HCT116 (cell line): ENCODE data around the gene MEIOSIN. TPM values are rescaled to one million over a fixed set of nuclear protein-coding genes. Genes with fewer than 3 reads are reported as not detected.

Experiments
- ATAC-seq: fragments of 200-7000 bp; cut with Tn5 transposase; 2 replicates; pipeline ENCODE4 v1.9.1; 2020; ENCODE audit warnings: mild to moderate bottlenecking, moderate library complexity
- BruUV-seq: library from RNA; stranded (reverse); fragments of 400-500 nt; replicated peaks from 2 replicates; lab custom pipeline; 2021; lab: Mats Ljungman, UMichigan
- CTCF ChIA-PET: fragments of 300-600 bp; sonication (Branson Sonifier 250); formaldehyde crosslinking; loops from one replicate; lab custom pipeline; 2021; ENCODE audit warnings: antibody characterized with exemption; lab: Charles Lee
- POLR2A ChIA-PET: fragments of 300-600, 350-600 bp; sonication (Branson Sonifier 250); formaldehyde crosslinking; loops from one replicate; lab custom pipeline; 2021; ENCODE audit warnings: antibody characterized with exemption; lab: Charles Lee
- RAD21 ChIA-PET, 2 experiments: fragments of 300-600 bp; sonication (Branson Sonifier 250); formaldehyde crosslinking; loops; one replicate each; lab custom pipeline; 2023; ENCODE audit warnings: low total read pairs in 2 of 2; ENCODE audit not compliant: uncharacterized antibody in 2 of 2, unreplicated experiment in 2 of 2, low non-redundant PET in 1 of 2; lab: Charles Lee
- DNase-seq: peaks from one replicate; pipeline ENCODE4 v3.0.0-alpha.2; 2010; ENCODE audit warnings: low read depth, low spot score
- H2AFZ ChIP-seq: fragments of 200-600 bp; shearing (Covaris generic), sonication (generic); 2 replicates; pipeline ENCODE4 v1.6.1; 2017; ENCODE audit warnings: low read depth, mixed run types, mixed read lengths, antibody characterized with exemption, low read length; ENCODE audit not compliant: poor library complexity, severe bottlenecking
- H3K27ac ChIP-seq: 2 replicates; pipeline ENCODE4 v1.5.1; 2012; ENCODE audit warnings: low read depth, low read length
- H3K27me3 ChIP-seq: fragments of 200-600 bp; sonication (generic); 2 replicates; pipeline ENCODE4 v1.6.1; 2016; ENCODE audit warnings: mixed run types, low read length, mixed read lengths; ENCODE audit not compliant: insufficient read depth
- H3K36me3 ChIP-seq, 2 experiments: fragments of 200-500 bp in 1 of 2; fragments of 200-600 bp in 1 of 2; sonication (Bioruptor generic) in 1 of 2; sonication (generic) in 1 of 2; 2 replicates each; pipeline versions ENCODE4 v1.5.1 to v1.6.1; 2014 to 2016; ENCODE audit warnings: low read length in 2 of 2, inconsistent platforms in 1 of 2, mixed read lengths in 1 of 2, mixed run types in 1 of 2; ENCODE audit not compliant: insufficient read depth in 2 of 2, control insufficient read depth in 1 of 2
- H3K4me1 ChIP-seq, 2 experiments: fragments of 200-600 bp in 1 of 2; sonication (generic) in 1 of 2; 2 replicates each; pipeline versions ENCODE4 v1.5.1 to v1.6.1; 2012 to 2017; ENCODE audit warnings: low read length in 2 of 2, inconsistent platforms in 1 of 2, mild to moderate bottlenecking in 1 of 2, mixed read lengths in 1 of 2, mixed run types in 1 of 2, moderate library complexity in 1 of 2; ENCODE audit not compliant: insufficient read depth in 2 of 2, control insufficient read depth in 1 of 2
- H3K4me2 ChIP-seq: fragments of 200-600 bp; sonication (generic); 2 replicates; pipeline ENCODE4 v1.6.1; 2017; ENCODE audit warnings: mixed run types, low read length, mixed read lengths
- H3K4me3 ChIP-seq, 2 experiments: fragments of 200-600 bp in 1 of 2; sonication (generic) in 1 of 2; replicated peaks in 1 of 2; 2 replicates each; pipeline ENCODE4 v1.5.1; 2011 to 2016; ENCODE audit warnings: low read length in 2 of 2, control low read depth in 1 of 2, low read depth in 1 of 2, mild to moderate bottlenecking in 1 of 2, mixed read lengths in 1 of 2, mixed run types in 1 of 2
- H3K79me2 ChIP-seq: fragments of 200-600 bp; sonication (generic); 2 replicates; pipeline ENCODE4 v1.6.1; 2017; ENCODE audit warnings: mild to moderate bottlenecking, mixed run types, low read length, moderate library complexity, mixed read lengths; ENCODE audit not compliant: insufficient read depth
- H3K9ac ChIP-seq: fragments of 200-600 bp; sonication (generic); 2 replicates; pipeline ENCODE4 v1.6.1; 2016; ENCODE audit warnings: low read length, mixed read lengths
- H3K9me2 ChIP-seq: fragments of 200-600 bp; sonication (generic), shearing (Covaris generic); 2 replicates; pipeline ENCODE4 v1.6.1; 2017; ENCODE audit warnings: mixed run types, mild to moderate bottlenecking, moderate library complexity; ENCODE audit not compliant: insufficient read depth
- H3K9me3 ChIP-seq, 2 experiments: fragments of 200-500 bp in 1 of 2; fragments of 200-600 bp in 1 of 2; sonication (Bioruptor generic) in 1 of 2; sonication (generic) in 1 of 2; 2 replicates each; pipeline ENCODE4 v1.6.1; 2014 to 2017; ENCODE audit warnings: low read length in 2 of 2, mixed read lengths in 2 of 2, inconsistent platforms in 1 of 2, low read depth in 1 of 2, mild to moderate bottlenecking in 1 of 2, mixed run types in 1 of 2, moderate library complexity in 1 of 2; ENCODE audit not compliant: control insufficient read depth in 1 of 2, insufficient read depth in 1 of 2
- H4K20me1 ChIP-seq: fragments of 200-600 bp; sonication (generic), shearing (Covaris generic); 2 replicates; pipeline ENCODE4 v1.6.1; 2017; ENCODE audit warnings: mixed run types, mild to moderate bottlenecking, moderate library complexity; ENCODE audit not compliant: insufficient read depth
- ATF3 ChIP-seq: IDR thresholded peaks from 2 replicates; pipeline ENCODE4 v1.6.1; 2012
- CBX3 ChIP-seq: IDR thresholded peaks from 2 replicates; pipeline ENCODE4 v1.6.1; 2012; ENCODE audit warnings: low read depth
- CEBPB ChIP-seq: IDR thresholded peaks from 2 replicates; pipeline ENCODE4 v1.6.1; 2012; ENCODE audit warnings: low read depth
- CTCF ChIP-seq, 3 experiments: fragments of 200-600 bp in 1 of 3; sonication (generic) in 1 of 3; IDR thresholded peaks in 2 of 3; conservative IDR thresholded peaks in 1 of 3; 2 replicates each; pipeline ENCODE4 v1.5.1; 2012 to 2017; ENCODE audit warnings: low read depth in 2 of 3, low read length in 2 of 3, antibody characterized with exemption in 1 of 3, borderline replicate concordance in 1 of 3, control low read depth in 1 of 3, mild to moderate bottlenecking in 1 of 3, mixed read lengths in 1 of 3, mixed run types in 1 of 3, moderate library complexity in 1 of 3; ENCODE audit not compliant: insufficient read depth in 1 of 3
- ELF1 ChIP-seq: IDR thresholded peaks from 2 replicates; pipeline ENCODE4 v1.6.1; 2012; ENCODE audit warnings: low read depth, borderline replicate concordance
- EZH2 ChIP-seq: fragments of 200-600 bp; sonication (generic); IDR thresholded peaks from 2 replicates; pipeline ENCODE4 v1.6.1; 2017; ENCODE audit warnings: antibody characterized with exemption, mixed run types
- FOSL1 ChIP-seq: IDR thresholded peaks from 2 replicates; pipeline ENCODE4 v1.6.1; 2012; ENCODE audit warnings: low read depth
- JUND ChIP-seq: IDR thresholded peaks from 2 replicates; pipeline ENCODE4 v1.6.1; 2012
- MAX ChIP-seq: IDR thresholded peaks from 2 replicates; pipeline ENCODE4 v1.6.1; 2012
- POLR2A ChIP-seq: IDR thresholded peaks from 2 replicates; pipeline ENCODE4 v1.7.0; 2011; ENCODE audit warnings: borderline replicate concordance; ENCODE audit not compliant: insufficient read depth, insufficient read length; ENCODE audit errors: extremely low read depth
- POLR2AphosphoS5 ChIP-seq: IDR thresholded peaks from 2 replicates; pipeline ENCODE4 v1.6.1; 2011; ENCODE audit warnings: mild to moderate bottlenecking, low read depth, low read length, moderate library complexity
- RAD21 ChIP-seq: IDR thresholded peaks from 2 replicates; pipeline ENCODE4 v1.6.1; 2012; ENCODE audit warnings: low read depth, mild to moderate bottlenecking
- REST ChIP-seq: IDR thresholded peaks from 2 replicates; pipeline ENCODE4 v1.6.1; 2012; ENCODE audit warnings: low read depth
- SIN3A ChIP-seq: IDR thresholded peaks from 2 replicates; pipeline ENCODE4 v1.6.1; 2012; ENCODE audit warnings: low read depth
- SP1 ChIP-seq: IDR thresholded peaks from 2 replicates; pipeline ENCODE4 v1.6.1; 2012; ENCODE audit warnings: low read depth
- SRF ChIP-seq: IDR thresholded peaks from 2 replicates; pipeline ENCODE4 v1.6.1; 2012; ENCODE audit warnings: low read depth
- TCF7L2 ChIP-seq: IDR thresholded peaks from 2 replicates; pipeline ENCODE4 v1.7.0; 2011; ENCODE audit warnings: borderline replicate concordance, inconsistent platforms; ENCODE audit not compliant: insufficient read depth, insufficient read length; ENCODE audit errors: extremely low read depth
- ZBTB33 ChIP-seq: IDR thresholded peaks from 2 replicates; pipeline ENCODE4 v1.6.1; 2011; ENCODE audit warnings: mild to moderate bottlenecking, low read length, moderate library complexity; ENCODE audit not compliant: insufficient replicate concordance; ENCODE audit errors: extremely low read depth
- ZFX ChIP-seq: fragments of 450-650 bp; IDR thresholded peaks from 2 replicates; pipeline ENCODE4 v1.6.1; 2017
- intact Hi-C: fragments of 100-400 bp; cut with micrococcal nuclease; formaldehyde crosslinking; loops from 2 replicates; pipeline ENCODE4 v1.10.0; 2022
- total RNA-seq: library from RNA; stranded (reverse); gene quantifications from one replicate; pipeline ENCODE4 v1.2.1, GENCODE V29; 2021; ENCODE audit not compliant: unreplicated experiment

The MEIOSIN gene
- total RNA-seq, 1 experiment from 2014 or later = 2.1 TPM

GRCh38 chr19:45758921-45759320, 25.7 kb downstream of the MEIOSIN start:
- H3K9me2 ChIP-seq = no peaks in the 10 kb centered on the region
- RAD21 ChIA-PET = no interaction called here
- no peak overlapping the region for H3K27ac ChIP-seq
- no peak for DNase-seq
- H3K4me2 ChIP-seq = no peak overlapping the region
- H2AFZ ChIP-seq = no peak overlapping the region
- peaks cover 0 to 6% of the 10 kb centered on the region in 2 experiments; a peak in 2 of 4 replicates for H3K4me1 ChIP-seq
- TF ChIP-seq SRF (no peak), POLR2A (no peak), ATF3 (no peak), SIN3A (no peak), CBX3 (no peak), CTCF (IDR thresholded peaks at IDR 0.05 in 2 of 3, conservative IDR thresholded peaks at IDR 0.05 in 1 of 3; ENCODE audit: borderline replicate concordance in 1 of 3, insufficient read depth in 1 of 3, low read depth in 2 of 3, low read length in 2 of 3) (no peak), REST (no peak), MAX (no peak), TCF7L2 (no peak), JUND (no peak), ZFX (no peak), POLR2AphosphoS5 (no peak), ZBTB33 (no peak), EZH2 (no peak), ELF1 (no peak), RAD21 (no peak), SP1 (no peak), FOSL1 (no peak), CEBPB (no peak)
- H3K36me3 ChIP-seq = no peaks in the 10 kb centered on the region
- no peaks in the 10 kb centered on the region for H4K20me1 ChIP-seq
- no peak overlapping the region for H3K9ac ChIP-seq
- POLR2A ChIA-PET = interaction anchor here (2.2 kb wide), 1 partner anchor 10 kb away, joined by 10 read pairs; the partner anchor contains the start of gene SIX5
- no peaks in the 10 kb centered on the region for H3K9me3 ChIP-seq
- no peak for ATAC-seq
- no peaks in the 10 kb centered on the region for H3K79me2 ChIP-seq
- H3K27me3 ChIP-seq = no peaks in the 10 kb centered on the region
- H3K4me3 ChIP-seq = no peak overlapping the region
- intact Hi-C loops = no loop called here
- BruUV-seq = no TSS peak
- CTCF ChIA-PET = no interaction called here
